NCI-H2107 treated with DMSO at 0.1 percent for 48 hours (cell line): Measurements from ENCODE around the gene FHOD3.
A peak's percentile ranks its signal among the peaks of the same experiment; 100 is the strongest.

Source experiments
- DNase-seq: peaks from one replicate; lab custom pipeline; 2025; ENCODE audit not compliant: unreplicated experiment; lab: John Stamatoyannopoulos, UW

The FHOD3 gene

GRCh38 chr18:36505665-36506064 is 208.2 kb downstream of the FHOD3 start:
- DNase-seq: no peak

- DNase-seq: no peak
Observed at GRCh38 chr18:36509646-36510197, 212.2 kb downstream of the FHOD3 start.

DNA sequence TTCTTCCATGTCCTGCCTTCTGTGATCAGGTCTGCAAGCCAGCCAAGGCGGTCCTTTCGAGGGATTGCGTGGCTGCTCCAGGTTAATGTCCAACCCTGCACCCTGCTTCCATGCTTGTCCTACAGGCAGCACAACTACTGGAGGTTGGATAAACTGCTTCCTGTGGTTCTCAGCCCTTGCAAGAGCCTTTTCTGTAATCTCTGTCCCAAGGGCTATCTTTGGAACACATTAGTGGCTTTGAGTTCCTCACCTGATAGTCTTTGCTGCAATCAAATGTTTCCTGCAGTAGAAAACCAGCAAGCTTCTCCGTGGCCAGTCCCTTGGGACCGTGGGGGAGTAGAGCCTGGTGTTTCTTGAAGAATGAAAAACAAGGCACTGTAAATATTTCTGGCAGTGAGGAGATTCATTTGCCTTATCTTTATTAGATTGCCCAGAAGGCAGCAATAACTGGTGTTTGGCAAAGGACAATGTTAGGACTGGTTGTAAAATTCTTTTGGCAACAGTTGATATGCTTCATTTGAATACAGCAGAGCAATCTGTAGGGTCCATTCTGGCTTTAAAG is 214.4 kb downstream of the FHOD3 start:
- peak; percentile 31 for DNase-seq

DNA sequence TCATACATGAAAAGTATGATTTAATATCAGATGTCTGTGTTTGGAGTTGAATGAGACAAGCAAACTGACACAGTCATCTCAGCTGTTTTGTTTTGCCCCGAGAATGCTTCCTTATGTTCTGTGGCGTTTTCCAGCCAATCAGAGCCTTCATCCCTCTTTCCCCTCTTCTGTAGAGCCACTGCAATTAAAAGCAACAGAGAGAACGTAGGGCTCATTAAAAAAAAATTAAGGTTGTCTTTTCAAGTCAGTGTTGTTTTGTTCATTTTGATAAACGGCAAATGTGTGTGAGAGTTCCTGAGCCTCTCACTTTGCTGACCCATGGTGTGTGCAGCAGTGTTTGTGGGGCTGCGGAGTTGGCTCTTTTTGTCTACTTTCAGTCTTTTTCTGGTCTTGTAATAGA is 216.0 kb downstream of the FHOD3 start:
- no peak for DNase-seq

- no peak for DNase-seq
Observed at GRCh38 chr18:36514778-36515177, 217.3 kb downstream of the FHOD3 start.

- no peak for DNase-seq
Observed at GRCh38 chr18:36516258-36516657, 218.7 kb downstream of the FHOD3 start.

DNA sequence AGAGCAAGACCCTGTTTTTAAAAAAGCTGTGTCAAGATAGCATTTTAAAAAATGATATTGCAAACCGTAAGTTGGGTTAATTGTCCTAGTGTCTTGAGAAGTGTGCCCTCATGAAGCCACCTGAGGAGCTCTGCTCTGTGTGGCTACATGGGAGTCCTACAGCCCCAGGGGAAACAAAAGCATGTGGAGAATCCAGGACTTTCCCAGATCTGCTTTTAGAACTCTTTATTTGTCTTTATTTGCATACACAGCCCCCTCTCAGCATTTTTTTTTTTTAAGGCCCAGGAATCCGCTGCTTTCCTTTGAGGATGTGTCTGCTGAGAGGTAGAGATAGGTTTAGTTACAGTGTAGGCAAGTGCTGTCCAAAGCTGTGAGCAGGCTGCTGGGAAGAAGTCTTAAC is 219.2 kb downstream of the FHOD3 start:
- DNase-seq: no peak

DNA sequence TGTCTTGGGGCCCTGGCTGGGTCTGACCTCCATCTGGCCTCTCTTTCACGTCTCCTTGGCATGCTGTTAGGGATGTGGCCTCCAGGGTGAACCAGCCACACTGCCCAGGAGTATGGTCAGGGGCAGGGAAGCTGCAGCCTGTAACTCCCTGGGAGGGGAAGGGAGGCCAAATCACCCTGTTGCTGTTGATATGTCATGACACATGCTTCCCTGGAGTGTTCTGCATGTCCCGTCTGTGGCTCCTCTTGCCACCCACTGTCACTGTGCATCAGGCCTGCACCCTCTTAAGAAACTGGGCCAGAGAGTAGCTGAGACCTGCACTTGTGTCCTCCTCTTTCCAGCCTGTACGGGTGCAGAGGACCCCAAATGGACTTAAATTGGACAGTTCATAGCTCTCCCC is 221.3 kb downstream of the FHOD3 start:
- no peak for DNase-seq

DNA sequence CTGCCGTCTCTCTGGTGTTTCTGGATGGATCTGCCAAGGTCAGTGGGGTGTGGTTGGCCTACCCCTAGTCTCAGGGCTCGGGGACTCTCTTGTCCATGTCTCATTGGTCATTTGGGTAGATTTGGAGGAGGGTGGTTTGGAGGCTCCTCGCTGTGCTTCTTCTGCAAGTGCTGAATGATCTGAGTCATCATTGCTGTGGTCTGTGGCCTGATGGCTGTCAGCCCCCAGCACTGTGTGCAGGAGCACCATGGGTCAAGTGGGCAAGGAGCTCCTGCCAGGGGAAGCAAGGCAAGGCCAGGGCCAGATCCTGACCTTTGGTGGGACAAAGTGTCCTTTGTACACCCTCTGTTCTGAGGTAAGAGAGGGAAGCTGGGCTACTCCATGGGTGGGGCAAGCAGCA is 221.8 kb downstream of the FHOD3 start:
- no peak for DNase-seq

- DNase-seq: no peak
Observed at GRCh38 chr18:36522509-36522908, 225.0 kb downstream of the FHOD3 start.

DNA sequence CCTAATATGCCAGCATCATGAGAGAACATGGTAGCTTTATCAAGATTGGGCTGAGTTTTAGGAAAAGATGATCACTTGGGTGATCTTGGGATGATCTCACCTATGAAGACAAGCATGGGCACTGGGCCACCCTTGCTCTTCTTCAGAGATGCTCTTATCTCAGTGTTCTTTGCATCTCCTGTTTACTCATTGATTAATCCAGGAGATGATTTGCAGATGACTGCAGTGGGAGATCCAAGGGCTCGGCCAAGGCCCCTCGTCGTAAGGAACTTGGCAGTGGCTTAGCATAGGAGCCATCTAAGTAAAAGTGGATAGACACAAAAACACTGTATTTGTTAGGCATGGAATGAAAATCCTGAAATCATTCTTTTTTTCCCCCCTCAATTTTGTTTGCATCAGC is 228.4 kb downstream of the FHOD3 start:
- no peak for DNase-seq

- no peak for DNase-seq
Observed at GRCh38 chr18:36526611-36527010, 229.1 kb downstream of the FHOD3 start.

- no peak for DNase-seq
Observed at GRCh38 chr18:36527051-36527450, 229.5 kb downstream of the FHOD3 start.

GRCh38 chr18:36527740-36528455 is 230.4 kb downstream of the FHOD3 start:
- no peak for DNase-seq

- no peak for DNase-seq
Observed at GRCh38 chr18:36529747-36530146, 232.2 kb downstream of the FHOD3 start.

DNA sequence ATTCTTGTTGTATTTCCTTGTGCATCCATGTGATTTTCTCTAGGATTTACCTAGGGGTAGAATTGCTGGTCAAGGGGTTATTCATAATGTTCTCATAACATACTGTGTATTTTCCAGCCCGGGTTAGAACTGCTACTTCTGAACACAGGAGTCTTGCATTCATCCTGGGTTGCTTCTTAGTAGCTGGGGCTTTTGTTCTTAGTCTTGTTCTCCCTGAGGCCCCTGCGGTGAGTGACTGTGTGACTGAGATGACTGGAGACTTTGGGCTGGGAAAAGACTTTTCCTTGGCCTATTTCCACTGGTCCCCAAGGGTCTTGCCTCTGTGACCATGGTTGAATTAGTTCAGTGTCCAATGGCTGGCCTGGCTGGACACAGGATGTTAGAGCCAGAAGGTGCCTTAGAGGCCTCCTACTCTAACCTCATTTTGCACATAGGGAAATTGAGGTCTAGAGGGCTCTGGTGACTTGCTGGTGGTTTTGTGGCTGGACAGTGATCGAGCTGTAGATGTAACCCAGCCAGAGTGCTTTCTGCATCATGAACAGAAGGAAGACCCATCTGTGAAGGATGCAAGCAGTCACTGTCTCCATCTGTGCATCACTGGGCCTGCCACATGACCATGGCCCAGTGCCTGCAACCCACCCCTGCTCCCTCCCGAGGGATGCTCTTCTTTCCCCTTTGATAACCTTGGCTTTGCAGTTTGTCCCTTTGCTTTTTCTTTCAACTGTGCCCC is 233.3 kb downstream of the FHOD3 start:
- DNase-seq: no peak

- DNase-seq: no peak
Observed at GRCh38 chr18:36531636-36532035, 234.1 kb downstream of the FHOD3 start.

- DNase-seq: no peak
Observed at GRCh38 chr18:36532394-36532793, 234.9 kb downstream of the FHOD3 start.

DNA sequence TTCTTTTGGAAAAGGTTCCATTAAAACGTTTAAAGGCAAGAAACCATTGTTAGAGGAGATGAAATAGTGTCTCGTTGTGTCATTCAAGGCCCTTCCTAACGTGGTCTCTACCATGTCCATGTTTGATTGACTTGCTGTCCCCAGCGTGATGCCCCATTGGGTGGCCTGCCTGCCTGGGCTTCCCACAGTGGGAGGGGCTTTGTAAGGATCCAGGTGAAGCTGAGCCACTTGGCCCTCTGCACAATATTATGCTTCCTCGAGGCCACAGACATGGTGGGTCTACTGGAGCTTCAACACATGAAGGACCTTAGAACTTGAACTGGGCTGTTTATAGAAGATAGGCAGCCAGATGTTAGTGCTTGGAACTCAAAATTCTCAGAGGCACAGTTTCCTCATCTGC is 235.3 kb downstream of the FHOD3 start:
- no peak for DNase-seq

DNA sequence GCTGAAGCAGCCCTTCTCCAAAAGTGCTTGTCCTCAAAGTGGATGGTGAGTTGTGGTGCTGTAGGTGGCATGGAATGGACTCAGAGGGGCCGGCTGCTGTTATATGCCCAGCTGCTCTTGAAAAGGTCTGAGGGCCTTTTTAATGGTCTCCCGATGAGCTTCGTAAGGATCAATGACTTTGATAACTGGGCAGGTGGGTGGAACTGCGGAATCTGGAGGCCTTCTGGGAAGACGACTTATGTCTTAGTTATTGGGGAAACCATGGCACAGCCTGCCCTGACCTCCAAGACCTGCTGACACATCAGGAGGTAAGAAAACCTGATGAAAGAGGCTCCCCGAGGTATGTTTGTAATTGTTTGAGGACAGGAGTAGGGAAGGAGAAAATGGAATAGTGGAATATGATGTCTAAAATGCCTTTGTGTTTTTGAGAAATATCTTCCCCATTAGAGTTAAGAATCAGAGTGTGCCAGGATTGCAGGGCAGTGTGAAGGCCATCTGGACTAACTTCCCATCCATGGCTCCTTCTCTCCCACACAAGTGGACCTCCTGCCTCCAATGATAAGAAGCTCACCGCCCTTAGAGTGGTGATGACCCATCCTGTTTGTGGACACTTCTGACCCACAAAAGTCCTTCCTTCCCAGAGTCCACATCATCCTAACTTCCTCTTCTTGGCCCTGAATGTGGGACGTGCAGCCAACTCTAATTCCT is 236.1 kb downstream of the FHOD3 start:
- no peak for DNase-seq

DNA sequence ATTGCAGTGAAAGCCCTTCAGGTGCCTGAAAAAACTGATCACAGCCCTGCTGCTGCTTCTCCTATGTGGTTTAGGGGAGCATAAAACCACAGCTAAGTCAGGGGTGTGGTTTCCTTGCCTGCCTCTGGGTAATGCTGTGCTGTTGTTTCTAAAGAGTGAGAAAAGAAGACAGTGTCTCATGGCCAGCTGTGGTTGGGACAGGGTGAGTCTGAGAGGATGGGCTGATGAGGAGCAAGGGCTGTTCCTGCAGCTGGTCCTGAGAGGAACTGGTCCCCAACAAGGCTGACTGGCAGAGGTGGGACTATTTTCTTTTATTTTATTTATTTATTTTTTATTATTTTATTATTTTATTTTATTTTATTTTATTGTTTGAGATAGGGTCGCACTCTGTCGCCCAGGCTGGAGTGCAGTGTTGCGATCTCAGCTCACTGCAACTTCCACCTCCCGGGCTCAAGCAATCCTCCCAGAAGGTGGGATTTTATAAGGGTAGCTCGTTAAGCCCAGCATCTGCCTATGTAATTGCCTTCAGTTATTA is 236.7 kb downstream of the FHOD3 start:
- no peak for DNase-seq
